ENCODE results near the gene DAAM2. TPM values are rescaled to one million over a fixed set of nuclear protein-coding genes. Genes with fewer than 3 reads are reported as not detected.

DAAM2 gene
- total and polyA plus RNA-seq, 8 donors = 9.3 to 78.8 (median 19.3) TPM

- 59 to 76% (median 68%) methylated on average over 3 of the region's 3 CpGs for WGBS, 5 donors
- Histone ChIP-seq H3K27ac (no peak overlapping the region), H3K36me3 (peaks cover 8 to 79% (median 49%) of the 10 kb centered on the region in 4 donors), H3K9me3 (no peaks in the 10 kb centered on the region), H3K4me3 (no peak overlapping the region), H3K4me1 (peaks cover 0 to 10% (median 0%) of the 10 kb centered on the region in 4 donors), H3K27me3 (no peaks in the 10 kb centered on the region)
- no peak for DNase-seq
- intact Hi-C loops (cut with DNase I; ENCODE audit: low total_unique reads) = no loop called here
- TF ChIP-seq CTCF (IDR thresholded peaks at IDR 0.05) = no peak
- TF ChIP-seq EP300 (IDR thresholded peaks at IDR 0.05) = no peak
- TF ChIP-seq POLR2A (IDR thresholded peaks at IDR 0.05) = no peak
- no peak for TF ChIP-seq POLR2AphosphoS5 (IDR thresholded peaks at IDR 0.05)
Observed at GRCh38 chr6:39861663-39862062, 69.5 kb downstream of the DAAM2 start.

DNA sequence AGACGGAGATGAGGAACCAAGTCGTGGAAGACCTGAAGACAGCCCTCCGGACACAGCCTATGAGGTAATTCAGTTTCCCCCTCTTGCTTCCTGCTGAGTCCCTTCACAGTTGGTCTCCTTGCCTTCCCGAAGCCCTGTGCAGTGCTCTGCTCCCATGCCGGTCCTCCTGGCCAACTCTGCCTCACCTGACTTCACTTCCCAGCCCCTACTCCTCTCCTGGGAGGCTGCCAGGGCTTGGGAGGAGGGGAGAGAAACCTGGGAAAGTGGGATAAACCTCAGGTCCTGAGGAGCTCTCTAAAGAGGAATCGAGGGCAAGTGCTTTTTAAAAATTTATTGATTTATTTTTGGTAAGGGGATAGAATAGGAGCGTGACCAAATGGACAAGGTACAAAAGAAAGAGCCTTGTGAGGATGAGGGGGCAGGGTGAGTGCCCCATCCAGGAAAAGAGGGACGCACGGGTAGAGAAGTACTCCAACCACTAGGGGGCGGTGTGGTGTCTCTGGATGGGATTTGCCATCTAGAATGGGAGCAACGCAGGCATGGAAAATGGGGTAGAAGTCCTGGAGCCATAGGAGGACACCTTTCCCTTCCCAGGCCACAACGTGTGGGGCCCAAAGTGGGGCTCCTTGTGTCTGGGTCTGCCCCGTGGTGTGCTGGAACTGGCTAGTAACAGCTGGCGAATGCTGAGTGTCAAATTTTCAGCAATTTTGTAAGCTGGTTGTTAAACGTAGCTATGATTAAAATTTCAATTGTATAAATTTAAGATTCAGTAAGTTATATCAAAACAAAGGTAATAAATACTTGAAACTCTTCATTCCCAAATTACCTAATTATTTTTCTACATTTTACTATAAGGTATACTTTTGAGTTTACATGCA, 73.1 kb downstream of the DAAM2 start:
- Histone ChIP-seq H3K27ac (peak overlapping the region in 2 of 5 donors; percentile 20 to 34), H3K36me3 (peaks cover 18 to 80% (median 54%) of the 10 kb centered on the region in 4 donors), H3K9me3 (no peaks in the 10 kb centered on the region), H3K4me1 (peaks cover 0 to 10% (median 0%) of the 10 kb centered on the region in 4 donors), H3K27me3 (no peaks in the 10 kb centered on the region), H3K4me3 (no peak overlapping the region)
- 52 to 60% (median 55%) methylated on average over 15 of the region's 15 CpGs for whole genome bisulfite sequencing, 5 donors
- TF ChIP-seq POLR2A (IDR thresholded peaks at IDR 0.05) (no peak), CTCF (IDR thresholded peaks at IDR 0.05) (peak in 5 of 7 experiments; percentile 57 to 78 (median 69))
- intact Hi-C loops (cut with DNase I; ENCODE audit: low total_unique reads) = no loop called here
- peak; percentile 61 to 81 for DNase-seq

- 68 to 81% (median 74%) methylated on average over 4 to 6 of the region's 6 CpGs for WGBS, 5 donors
- intact Hi-C loops (cut with DNase I; ENCODE audit: low total_unique reads) = no loop called here
- TF ChIP-seq POLR2AphosphoS5 (IDR thresholded peaks at IDR 0.05) = no peak
- TF ChIP-seq EP300 (IDR thresholded peaks at IDR 0.05) = no peak
- TF ChIP-seq CTCF (IDR thresholded peaks at IDR 0.05) = no peak
- Histone ChIP-seq H3K36me3 (peaks cover 26 to 80% (median 59%) of the 10 kb centered on the region in 4 donors), H3K4me1 (peaks cover 0 to 10% (median 0%) of the 10 kb centered on the region in 4 donors), H3K27me3 (no peaks in the 10 kb centered on the region), H3K4me3 (no peak overlapping the region), H3K27ac (no peak overlapping the region), H3K9me3 (no peaks in the 10 kb centered on the region)
- DNase-seq = no peak
Observed at GRCh38 chr6:39867592-39867991, 75.4 kb downstream of the DAAM2 start.

DNA sequence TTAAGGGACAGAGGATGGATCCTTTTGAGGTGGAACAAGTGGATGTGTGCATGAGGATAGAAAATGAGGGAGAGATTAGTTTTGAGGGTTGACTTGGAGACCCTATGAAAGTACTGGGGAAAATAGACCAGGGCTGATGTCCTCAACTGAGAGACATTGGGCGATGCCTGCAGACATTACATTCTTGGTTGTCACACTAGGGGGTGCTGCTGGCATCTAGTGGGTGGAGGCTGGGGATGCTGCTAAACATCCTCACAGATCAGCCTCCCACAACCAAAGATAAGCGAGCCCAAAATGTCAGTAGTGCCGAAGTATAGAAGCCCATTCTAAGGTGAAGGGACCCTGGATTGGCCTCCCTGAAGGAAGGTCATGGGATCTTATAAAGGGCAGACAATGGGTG, 78.8 kb downstream of the DAAM2 start:
- intact Hi-C loops (cut with DNase I; ENCODE audit: low total_unique reads) = no loop called here
- Histone ChIP-seq H3K4me1 (no peaks in the 10 kb centered on the region), H3K9me3 (no peaks in the 10 kb centered on the region), H3K27me3 (no peaks in the 10 kb centered on the region), H3K36me3 (peaks cover 26 to 88% (median 73%) of the 10 kb centered on the region in 4 donors), H3K4me3 (no peak overlapping the region), H3K27ac (no peak overlapping the region)
- WGBS, 5 donors = 96 to 99% (median 96%) methylated on average over 3 of the region's 3 CpGs
- DNase-seq = no peak
- no peak for TF ChIP-seq CTCF (IDR thresholded peaks at IDR 0.05)

Data from stomach (tissue), 9 donors.